ENCODE measurements around the gene MYH11.

- no peak for TF ChIP-seq FOXA1 (IDR thresholded peaks at IDR 0.05)
- no peak for TF ChIP-seq FOXM1 (IDR thresholded peaks at IDR 0.05; ENCODE audit: borderline replicate concordance)
- no peak for TF ChIP-seq BHLHE40 (IDR thresholded peaks at IDR 0.05; ENCODE audit: borderline replicate concordance)
These were observed 61.2 kb downstream of the MYH11 start for GRCh38 chr16:15795615-15796014.

Data from HEK293T (cell line).